ENCODE measurements around the gene RPH3AL. TPM values are rescaled to one million over a fixed set of nuclear protein-coding genes. Genes with fewer than 3 reads are reported as not detected.

RPH3AL gene
- total RNA-seq, 4 donors from 2014 or later = 31.4 to 92.4 (median 48.6) TPM

DNA sequence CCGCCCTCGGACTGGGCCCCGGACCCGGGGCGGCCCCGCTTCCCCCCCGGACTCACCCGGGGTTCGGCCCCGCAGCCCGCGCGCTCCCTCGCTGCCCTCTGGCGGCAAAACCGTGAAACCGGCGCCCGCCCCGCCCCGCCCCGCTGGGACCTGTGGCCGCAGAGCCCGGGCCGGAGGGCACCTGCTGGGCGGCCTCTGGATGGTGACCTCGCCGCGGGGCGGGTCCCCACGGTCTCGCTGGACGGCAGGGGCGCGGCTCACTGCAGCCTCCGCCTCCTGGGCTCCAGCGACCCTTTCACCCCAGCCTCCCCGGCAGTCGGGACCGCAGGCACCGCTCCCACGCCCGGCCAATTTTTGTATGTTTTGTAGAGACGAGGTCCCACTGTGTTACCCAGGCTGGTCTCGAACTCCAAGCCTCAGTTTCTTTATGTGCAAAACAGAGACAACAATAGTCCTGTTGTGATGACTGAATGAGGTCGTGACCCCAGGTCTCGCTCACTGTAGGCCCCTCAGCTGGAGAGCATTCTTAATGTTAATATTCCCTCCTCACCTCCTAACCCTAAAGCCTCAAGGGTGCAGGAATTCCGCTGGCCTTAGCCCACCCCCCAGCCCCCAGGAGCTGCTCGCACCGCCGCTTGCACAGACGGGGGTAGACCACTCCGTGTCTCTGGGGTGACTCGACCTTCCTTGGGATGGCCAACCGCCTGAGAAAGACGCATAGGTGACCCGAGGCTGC is 33.7 kb upstream of the RPH3AL start:
- Histone ChIP-seq H3K4me3 (peak overlapping the region; percentile 65 to 89 (median 86)), H3K4me1 (peaks cover 0 to 16% (median 9%) of the 10 kb centered on the region in 4 donors), H3K27me3 (no peaks in the 10 kb centered on the region), H3K36me3 (no peaks in the 10 kb centered on the region), H3K9me3 (no peaks in the 10 kb centered on the region), H3K27ac (peak overlapping the region; percentile 69 to 87 (median 76))
- no peak for TF ChIP-seq POLR2A (IDR thresholded peaks at IDR 0.05)
- TF ChIP-seq, protein P1, sequence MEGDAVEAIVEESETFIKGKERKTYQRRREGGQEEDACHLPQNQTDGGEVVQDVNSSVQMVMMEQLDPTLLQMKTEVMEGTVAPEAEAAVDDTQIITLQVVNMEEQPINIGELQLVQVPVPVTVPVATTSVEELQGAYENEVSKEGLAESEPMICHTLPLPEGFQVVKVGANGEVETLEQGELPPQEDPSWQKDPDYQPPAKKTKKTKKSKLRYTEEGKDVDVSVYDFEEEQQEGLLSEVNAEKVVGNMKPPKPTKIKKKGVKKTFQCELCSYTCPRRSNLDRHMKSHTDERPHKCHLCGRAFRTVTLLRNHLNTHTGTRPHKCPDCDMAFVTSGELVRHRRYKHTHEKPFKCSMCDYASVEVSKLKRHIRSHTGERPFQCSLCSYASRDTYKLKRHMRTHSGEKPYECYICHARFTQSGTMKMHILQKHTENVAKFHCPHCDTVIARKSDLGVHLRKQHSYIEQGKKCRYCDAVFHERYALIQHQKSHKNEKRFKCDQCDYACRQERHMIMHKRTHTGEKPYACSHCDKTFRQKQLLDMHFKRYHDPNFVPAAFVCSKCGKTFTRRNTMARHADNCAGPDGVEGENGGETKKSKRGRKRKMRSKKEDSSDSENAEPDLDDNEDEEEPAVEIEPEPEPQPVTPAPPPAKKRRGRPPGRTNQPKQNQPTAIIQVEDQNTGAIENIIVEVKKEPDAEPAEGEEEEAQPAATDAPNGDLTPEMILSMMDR (IDR thresholded peaks at IDR 0.05) = peak; percentile 70 to 88 (median 80)
- DNase-seq = peak; percentile 67 to 93 (median 89)

- no peaks in the 10 kb centered on the region for H3K9me3 ChIP-seq
- no peak for DNase-seq
- peaks cover 0 to 16% (median 9%) of the 10 kb centered on the region in 4 donors for H3K4me1 ChIP-seq
- no peaks in the 10 kb centered on the region for H3K27me3 ChIP-seq
- H3K36me3 ChIP-seq = no peaks in the 10 kb centered on the region
- TF ChIP-seq POLR2A (IDR thresholded peaks at IDR 0.05) = no peak
- TF ChIP-seq, protein P1 (IDR thresholded peaks at IDR 0.05) = no peak
- H3K4me3 ChIP-seq = peak overlapping the region; percentile 65 to 89 (median 86)
- H3K27ac ChIP-seq = peak overlapping the region; percentile 69 to 87 (median 76)
These were observed 33.2 kb upstream of the RPH3AL start for GRCh38 chr17:385836-386140.

- Histone ChIP-seq H3K36me3 (no peaks in the 10 kb centered on the region), H3K27ac (peak overlapping the region; percentile 69 to 87 (median 76)), H3K27me3 (no peaks in the 10 kb centered on the region), H3K4me1 (peaks cover 0 to 16% (median 9%) of the 10 kb centered on the region in 4 donors), H3K4me3 (peak overlapping the region; percentile 65 to 89 (median 86)), H3K9me3 (no peaks in the 10 kb centered on the region)
- TF ChIP-seq, protein P1 (IDR thresholded peaks at IDR 0.05) = no peak
- no peak for TF ChIP-seq POLR2A (IDR thresholded peaks at IDR 0.05)
- DNase-seq = peak in 2 of 3 donors; percentile 65 to 67
These were observed 32.7 kb upstream of the RPH3AL start for GRCh38 chr17:385178-385835.

GRCh38 chr17:384622-385177 is 32.1 kb upstream of the RPH3AL start:
- TF ChIP-seq POLR2A (IDR thresholded peaks at IDR 0.05) = no peak
- TF ChIP-seq, protein P1 (IDR thresholded peaks at IDR 0.05) = no peak
- DNase-seq = no peak

GRCh38 chr17:383771-384621 is 31.4 kb upstream of the RPH3AL start:
- H3K27ac ChIP-seq = peak overlapping the region in 1 of 4 donors; percentile 13
- no peaks in the 10 kb centered on the region for H3K9me3 ChIP-seq
- no peak for DNase-seq
- H3K4me1 ChIP-seq = peaks cover 0 to 16% (median 9%) of the 10 kb centered on the region in 4 donors
- H3K4me3 ChIP-seq = no peak overlapping the region
- no peak for TF ChIP-seq POLR2A (IDR thresholded peaks at IDR 0.05)
- TF ChIP-seq, protein P1 (IDR thresholded peaks at IDR 0.05) = no peak
- no peaks in the 10 kb centered on the region for H3K27me3 ChIP-seq
- no peaks in the 10 kb centered on the region for H3K36me3 ChIP-seq

More at GRCh38 chr17:384622-385177, 32.1 kb upstream of the RPH3AL start:
- no peaks in the 10 kb centered on the region for H3K9me3 ChIP-seq
- peak overlapping the region; percentile 65 to 89 (median 86) for H3K4me3 ChIP-seq
- H3K36me3 ChIP-seq = no peaks in the 10 kb centered on the region
- peak overlapping the region in 2 of 4 donors; percentile 78 to 87 for H3K27ac ChIP-seq
- H3K4me1 ChIP-seq = peaks cover 0 to 16% (median 9%) of the 10 kb centered on the region in 4 donors
- H3K27me3 ChIP-seq = no peaks in the 10 kb centered on the region

All from Peyer's patch (tissue), 4 donors.